B cell (primary cell): ENCODE measurements around the gene PRRX1.

Experiments used
- CTCF ChIP-seq: fragments of 200-600 bp; IDR thresholded peaks from one replicate; pipeline ENCODE4 v1.8.0; 2022; ENCODE audit warnings: antibody characterized with exemption, mild to moderate bottlenecking
- EZH2 ChIP-seq: IDR thresholded peaks from 2 replicates; pipeline ENCODE4 v1.6.1; 2012; ENCODE audit warnings: borderline replicate concordance, low read depth, mild to moderate bottlenecking, moderate library complexity, low read length; ENCODE audit not compliant: insufficient read depth, poor library complexity, severe bottlenecking

- TF ChIP-seq CTCF = no peak
- no peak for TF ChIP-seq EZH2
Measured at GRCh38 chr1:170659399-170660035, 4.4 kb upstream of the PRRX1 start.
